ENCODE measurements around the gene ZNF787. TPM values are rescaled to one million over a fixed set of nuclear protein-coding genes. Genes with fewer than 3 reads are reported as not detected.

The ZNF787 gene
- total RNA-seq, 1 donor from 2014 or later, result 32.6 TPM

DNA sequence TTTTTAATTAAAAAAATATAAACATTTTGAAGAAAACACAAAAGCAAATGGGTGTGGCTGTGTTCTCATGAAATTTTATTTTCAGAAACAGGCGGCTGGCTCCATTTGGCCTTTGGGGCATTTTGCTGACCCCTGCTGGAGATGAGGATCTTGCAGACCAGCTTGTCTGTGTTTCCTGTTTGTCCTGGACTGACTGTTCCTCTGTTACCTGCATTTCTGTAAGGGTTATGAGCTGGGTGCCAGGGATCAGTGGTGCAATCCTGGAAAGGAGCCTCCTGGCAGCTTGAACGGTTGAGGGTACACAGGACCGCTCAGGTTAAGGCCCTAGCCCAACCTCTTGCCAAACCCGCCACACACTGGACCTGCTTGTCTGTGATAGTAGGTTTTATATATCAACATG is 49.9 kb downstream of the ZNF787 start:
- Histone ChIP-seq H3K36me3 (ENCODE audit: control insufficient read depth, insufficient read depth, low read length) (no peaks in the 10 kb centered on the region), H3K27me3 (ENCODE audit: control insufficient read depth, insufficient read depth, low read length) (no peaks in the 10 kb centered on the region), H3K4me3 (ENCODE audit: low read depth, low read length) (no peak overlapping the region)
- TF ChIP-seq, protein P1, sequence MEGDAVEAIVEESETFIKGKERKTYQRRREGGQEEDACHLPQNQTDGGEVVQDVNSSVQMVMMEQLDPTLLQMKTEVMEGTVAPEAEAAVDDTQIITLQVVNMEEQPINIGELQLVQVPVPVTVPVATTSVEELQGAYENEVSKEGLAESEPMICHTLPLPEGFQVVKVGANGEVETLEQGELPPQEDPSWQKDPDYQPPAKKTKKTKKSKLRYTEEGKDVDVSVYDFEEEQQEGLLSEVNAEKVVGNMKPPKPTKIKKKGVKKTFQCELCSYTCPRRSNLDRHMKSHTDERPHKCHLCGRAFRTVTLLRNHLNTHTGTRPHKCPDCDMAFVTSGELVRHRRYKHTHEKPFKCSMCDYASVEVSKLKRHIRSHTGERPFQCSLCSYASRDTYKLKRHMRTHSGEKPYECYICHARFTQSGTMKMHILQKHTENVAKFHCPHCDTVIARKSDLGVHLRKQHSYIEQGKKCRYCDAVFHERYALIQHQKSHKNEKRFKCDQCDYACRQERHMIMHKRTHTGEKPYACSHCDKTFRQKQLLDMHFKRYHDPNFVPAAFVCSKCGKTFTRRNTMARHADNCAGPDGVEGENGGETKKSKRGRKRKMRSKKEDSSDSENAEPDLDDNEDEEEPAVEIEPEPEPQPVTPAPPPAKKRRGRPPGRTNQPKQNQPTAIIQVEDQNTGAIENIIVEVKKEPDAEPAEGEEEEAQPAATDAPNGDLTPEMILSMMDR (IDR thresholded peaks at IDR 0.05; ENCODE audit: insufficient read depth, low read length, severe bottlenecking), result peak; percentile 14
- DNase-seq (ENCODE audit: low read depth), result no peak
- FAIRE-seq, result no peak

GRCh38 chr19:56069642-56070041 is 51.5 kb downstream of the ZNF787 start:
- TF ChIP-seq, protein P1 (IDR thresholded peaks at IDR 0.05; ENCODE audit: insufficient read depth, low read length, severe bottlenecking), result no peak
- DNase-seq (ENCODE audit: low read depth) (no peak), FAIRE-seq (no peak)
- no peaks in the 10 kb centered on the region for H3K36me3 ChIP-seq (ENCODE audit: control insufficient read depth, insufficient read depth, low read length)
- no peaks in the 10 kb centered on the region for H3K27me3 ChIP-seq (ENCODE audit: control insufficient read depth, insufficient read depth, low read length)
- H3K4me3 ChIP-seq (ENCODE audit: low read depth, low read length), result no peak overlapping the region

GRCh38 chr19:56066152-56067023 is 54.7 kb downstream of the ZNF787 start:
- Histone ChIP-seq H3K4me3 (ENCODE audit: low read depth, low read length) (no peak overlapping the region), H3K36me3 (ENCODE audit: control insufficient read depth, insufficient read depth, low read length) (no peaks in the 10 kb centered on the region), H3K27me3 (ENCODE audit: control insufficient read depth, insufficient read depth, low read length) (no peaks in the 10 kb centered on the region)
- no peak for FAIRE-seq
- TF ChIP-seq, protein P1 (IDR thresholded peaks at IDR 0.05; ENCODE audit: insufficient read depth, low read length, severe bottlenecking), result peak; percentile 94
- peak; percentile 21 for DNase-seq (ENCODE audit: low read depth)

DNA sequence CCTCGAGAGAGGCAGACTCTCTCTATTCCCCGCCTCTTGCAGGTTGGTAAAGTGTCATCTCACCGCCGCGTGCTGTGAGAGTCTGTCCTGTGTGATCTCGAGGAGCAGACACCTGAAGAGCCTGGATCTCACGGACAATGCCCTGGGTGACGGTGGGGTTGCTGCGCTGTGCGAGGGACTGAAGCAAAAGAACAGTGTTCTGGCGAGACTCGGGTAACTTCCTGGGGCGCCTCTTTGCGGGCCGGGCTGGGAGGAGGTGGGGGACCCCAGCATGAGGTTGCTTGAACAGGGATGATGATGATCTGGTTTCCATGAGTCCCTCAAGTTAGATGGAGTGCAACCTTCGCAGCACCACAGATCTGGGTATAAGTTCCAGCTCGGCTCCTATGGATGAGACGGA is 67.5 kb downstream of the ZNF787 start:
- no peaks in the 10 kb centered on the region for H3K36me3 ChIP-seq (ENCODE audit: control insufficient read depth, insufficient read depth, low read length)
- TF ChIP-seq, protein P1 (IDR thresholded peaks at IDR 0.05; ENCODE audit: insufficient read depth, low read length, severe bottlenecking), result no peak
- FAIRE-seq, result no peak
- no peak for DNase-seq (ENCODE audit: low read depth)
- H3K27me3 ChIP-seq (ENCODE audit: control insufficient read depth, insufficient read depth, low read length), result no peaks in the 10 kb centered on the region
- no peak overlapping the region for H3K4me3 ChIP-seq (ENCODE audit: low read depth, low read length)

Other genes with a start within 250 kb of the ZNF787 start
- gene NLRP13, start 189.0 kb downstream of the ZNF787 start, total RNA-seq, result not detected in 2 replicates
- gene NLRP8, start 173.5 kb downstream of the ZNF787 start, total RNA-seq, result not detected in 2 replicates
- gene NLRP5, start 134.5 kb downstream of the ZNF787 start, total RNA-seq, result not detected in 2 replicates
- 4.2 and 7.0 TPM in 2 replicates for gene ZNF444, start 20.0 kb upstream of the ZNF787 start, total RNA-seq
- gene GALP, start 54.7 kb upstream of the ZNF787 start, total RNA-seq, result not detected in 2 replicates
- not detected in 2 replicates for gene ZSCAN5B, start 76.5 kb upstream of the ZNF787 start, total RNA-seq
- not detected in 2 replicates for gene ZSCAN5C, start 81.0 kb upstream of the ZNF787 start, total RNA-seq
- not detected in 2 replicates for gene EDDM13, start 151.5 kb upstream of the ZNF787 start, total RNA-seq
- gene ZSCAN5A, start 193.5 kb upstream of the ZNF787 start, total RNA-seq, result 4.9 and 5.0 TPM in 2 replicates